Naive thymus-derived CD4-positive, alpha-beta T cell (primary cell): ENCODE results near the gene XRCC2. TPM values are rescaled to one million over a fixed set of nuclear protein-coding genes. Genes with fewer than 3 reads are reported as not detected.
"Not testable (repeated sequence)": the region's sequence is repeated elsewhere in the genome, so short reads cannot be mapped to it uniquely, and the experiment has no call there.

ENCODE experiments used
- ATAC-seq: fragments of 150-1000 bp; cut with Tn5 transposase; 2 replicates; pipeline ENCODE4 v1.10.0; 2021; ENCODE audit warnings: mild to moderate bottlenecking, moderate library complexity
- CTCF ChIA-PET: fragments of 350-600 bp; sonication (Branson Sonifier 250); formaldehyde crosslinking; loops from one replicate; lab custom pipeline; 2021; ENCODE audit warnings: antibody characterized with exemption; lab: Charles Lee
- POLR2A ChIA-PET: fragments of 350-600 bp; sonication (Branson Sonifier 250); formaldehyde crosslinking; loops from one replicate; lab custom pipeline; 2021; ENCODE audit warnings: antibody characterized with exemption, inconsistent platforms; lab: Charles Lee
- DNase-seq, 9 donors: peaks; one replicate each; pipeline versions ENCODE4 v3.0.0 to v3.0.0-alpha.2; 2020 to 2022; ENCODE audit warnings: mixed read lengths in 1 of 9
- H3K27ac ChIP-seq: one replicate; pipeline ENCODE4 v1.7.0; 2013; ENCODE audit warnings: mild to moderate bottlenecking, low read depth, low read length, moderate library complexity
- H3K27me3 ChIP-seq, 2 donors: one replicate each; pipeline ENCODE4 v1.7.0; 2013; ENCODE audit warnings: low read length in 2 of 2, mild to moderate bottlenecking in 2 of 2, moderate library complexity in 2 of 2; ENCODE audit not compliant: control insufficient read depth in 2 of 2, insufficient read depth in 2 of 2
- H3K36me3 ChIP-seq, 3 experiments: 1 replicate in 2 of 3; 2 replicates in 1 of 3; pipeline ENCODE4 v1.7.0; 2013; ENCODE audit warnings: low read length in 3 of 3, mild to moderate bottlenecking in 3 of 3, moderate library complexity in 1 of 3; ENCODE audit not compliant: insufficient read depth in 3 of 3, control insufficient read depth in 2 of 3
- H3K4me1 ChIP-seq, 2 donors: one replicate each; pipeline ENCODE4 v1.7.0; 2013; ENCODE audit warnings: low read length in 2 of 2, mild to moderate bottlenecking in 2 of 2, moderate library complexity in 1 of 2; ENCODE audit not compliant: control insufficient read depth in 2 of 2, insufficient read depth in 2 of 2
- H3K4me3 ChIP-seq: 2 replicates; pipeline ENCODE4 v1.7.0; 2013; ENCODE audit warnings: mild to moderate bottlenecking, low read length
- H3K9me3 ChIP-seq, 3 experiments: 1 replicate in 2 of 3; 2 replicates in 1 of 3; pipeline ENCODE4 v1.7.0; 2013; ENCODE audit warnings: low read length in 3 of 3; ENCODE audit not compliant: control insufficient read depth in 2 of 3
- H3K27ac Mint-ChIP-seq, 9 donors: one replicate each; pipeline ENCODE4 v1.8.0; 2020 to 2022; ENCODE audit warnings: mixed read lengths in 9 of 9, mild to moderate bottlenecking in 8 of 9, moderate library complexity in 5 of 9, inconsistent platforms in 2 of 9
- H3K27me3 Mint-ChIP-seq, 5 donors: one replicate each; pipeline ENCODE4 v1.8.0; 2021 to 2022; ENCODE audit warnings: mixed read lengths in 5 of 5, mild to moderate bottlenecking in 1 of 5
- H3K36me3 Mint-ChIP-seq, 5 donors: one replicate each; pipeline ENCODE4 v1.8.0; 2020 to 2022; ENCODE audit warnings: mixed read lengths in 5 of 5, mild to moderate bottlenecking in 3 of 5, inconsistent platforms in 1 of 5
- H3K4me1 Mint-ChIP-seq, 7 donors: one replicate each; pipeline ENCODE4 v1.8.0; 2020 to 2022; ENCODE audit warnings: mixed read lengths in 7 of 7, mild to moderate bottlenecking in 3 of 7, inconsistent platforms in 1 of 7
- H3K4me3 Mint-ChIP-seq, 10 donors: one replicate each; pipeline ENCODE4 v1.8.0; 2020 to 2022; ENCODE audit warnings: mild to moderate bottlenecking in 10 of 10, mixed read lengths in 10 of 10, moderate library complexity in 6 of 10, inconsistent platforms in 2 of 10
- H3K9me3 Mint-ChIP-seq, 11 donors: one replicate each; pipeline ENCODE4 v1.8.0; 2020 to 2022; ENCODE audit warnings: mixed read lengths in 11 of 11, mild to moderate bottlenecking in 4 of 11, inconsistent platforms in 1 of 11, moderate library complexity in 1 of 11
- intact Hi-C, 2 donors: fragments of 100-400 bp; cut with micrococcal nuclease; formaldehyde crosslinking; loops; one replicate each; pipeline ENCODE4 v1.15.1; 2023
- polyA plus RNA-seq, 2 donors: library from polyadenylated mRNA; unstranded; fragments of 300-500 nt; fragmentation: Illumina TruSeq; gene quantifications; one replicate each; pipeline ENCODE4 v1.2.3, GENCODE V29; 2021
- total RNA-seq, 6 experiments: library from RNA in 5 of 6; stranded (reverse) in 5 of 6; gene quantifications; 1 replicate in 5 of 6; 2 replicates in 1 of 6; pipeline ENCODE4 v1.2.3 and lab custom pipeline; 2021 to 2026

XRCC2 gene
- total and polyA plus RNA-seq, 7 experiments from 2014 or later, result 0.20 to 13.8 (median 0.56) TPM

- Mint-ChIP-seq H3K27me3 (no peaks in the 10 kb centered on the region), H3K27ac (no peak overlapping the region)
These were observed 21.0 kb downstream of the XRCC2 start for GRCh38 chr7:152654971-152655370.

GRCh38 chr7:152649220-152649619 is 26.7 kb downstream of the XRCC2 start:
- no peak overlapping the region for H3K27ac Mint-ChIP-seq
- peaks cover 0 to 9% (median 3%) of the 10 kb centered on the region in 11 donors for H3K9me3 Mint-ChIP-seq
- H3K9me3 ChIP-seq, result no peaks in the 10 kb centered on the region
- no peak overlapping the region for H3K4me3 ChIP-seq
- ChIA-PET POLR2A (no interaction called here), CTCF (no interaction called here)
- H3K36me3 Mint-ChIP-seq, result peaks cover 5 to 33% (median 14%) of the 10 kb centered on the region in 5 donors
- DNase-seq, result no peak
- H3K4me3 Mint-ChIP-seq, result no peak overlapping the region
- ATAC-seq, result no peak
- H3K4me1 Mint-ChIP-seq, result no peaks in the 10 kb centered on the region
- no peaks in the 10 kb centered on the region for H3K27me3 Mint-ChIP-seq
- no peaks in the 10 kb centered on the region for H3K27me3 ChIP-seq
- H3K36me3 ChIP-seq, result no peaks in the 10 kb centered on the region
- H3K27ac ChIP-seq, result no peak overlapping the region
- intact Hi-C loops, result no loop called here
- H3K4me1 ChIP-seq, result no peaks in the 10 kb centered on the region

More at GRCh38 chr7:152654971-152655370, 21.0 kb downstream of the XRCC2 start:
- Histone ChIP-seq H3K4me1 (no peaks in the 10 kb centered on the region), H3K36me3 (no peaks in the 10 kb centered on the region), H3K9me3 (no peaks in the 10 kb centered on the region), H3K27ac (no peak overlapping the region), H3K4me3 (no peak overlapping the region), H3K27me3 (no peaks in the 10 kb centered on the region)
- Mint-ChIP-seq H3K4me1 (peaks cover 0 to 9% (median 0%) of the 10 kb centered on the region in 7 donors), H3K9me3 (no peaks in the 10 kb centered on the region), H3K36me3 (peaks cover 0 to 19% (median 4%) of the 10 kb centered on the region in 5 donors), H3K4me3 (no peak overlapping the region)
- DNase-seq, result no peak
- ChIA-PET POLR2A (no interaction called here), CTCF (no interaction called here)
- intact Hi-C loops, result no loop called here
- ATAC-seq, result no peak

- POLR2A ChIA-PET, result no interaction called here
- H3K4me1 ChIP-seq, result no peaks in the 10 kb centered on the region
- H3K9me3 ChIP-seq, result no peaks in the 10 kb centered on the region
- intact Hi-C loops, result no loop called here
- Mint-ChIP-seq H3K4me1 (no peaks in the 10 kb centered on the region), H3K27ac (no peak overlapping the region), H3K9me3 (peaks cover 0 to 14% (median 3%) of the 10 kb centered on the region in 11 donors), H3K27me3 (no peaks in the 10 kb centered on the region), H3K4me3 (no peak overlapping the region), H3K36me3 (peaks cover 5 to 32% (median 13%) of the 10 kb centered on the region in 5 donors)
- CTCF ChIA-PET, result no interaction called here
- H3K4me3 ChIP-seq, result no peak overlapping the region
- ATAC-seq (no peak), DNase-seq (no peak)
- H3K27me3 ChIP-seq, result no peaks in the 10 kb centered on the region
- H3K36me3 ChIP-seq, result no peaks in the 10 kb centered on the region
- no peak overlapping the region for H3K27ac ChIP-seq
These were observed 28.9 kb downstream of the XRCC2 start for GRCh38 chr7:152647009-152647408.

DNA sequence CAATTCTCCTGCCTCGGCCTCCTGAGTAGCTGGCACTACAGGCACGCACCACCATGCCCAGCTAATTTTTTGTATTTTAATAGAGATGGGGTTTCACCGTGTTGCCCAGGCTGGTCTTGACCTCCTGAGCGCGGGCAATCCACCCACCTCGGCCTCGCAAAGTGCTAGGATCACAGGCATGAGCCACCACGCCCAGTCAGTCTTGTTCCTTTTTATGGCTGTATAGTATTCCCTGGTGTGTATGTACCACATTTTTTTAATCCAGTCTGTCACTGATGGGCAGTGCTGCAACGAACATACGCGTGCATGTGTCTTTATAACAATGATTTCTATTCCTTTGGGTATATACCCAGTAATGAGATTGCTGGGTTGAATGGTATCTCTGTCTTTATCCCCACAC is 29.4 kb downstream of the XRCC2 start:
- ATAC-seq, H3K4me1 ChIP-seq, POLR2A ChIA-PET, H3K27ac ChIP-seq, H3K4me3 Mint-ChIP-seq, H3K36me3 ChIP-seq, H3K4me3 ChIP-seq, H3K4me1 Mint-ChIP-seq, H3K9me3 ChIP-seq, CTCF ChIA-PET, H3K27me3 Mint-ChIP-seq, H3K27ac Mint-ChIP-seq, H3K27me3 ChIP-seq, intact Hi-C loops, DNase-seq: not testable (repeated sequence)
- peaks cover 0 to 14% (median 3%) of the 10 kb centered on the region in 11 donors for H3K9me3 Mint-ChIP-seq
- H3K36me3 Mint-ChIP-seq, result peaks cover 5 to 32% (median 13%) of the 10 kb centered on the region in 5 donors

- Mint-ChIP-seq H3K9me3 (peaks cover 0 to 14% (median 4%) of the 10 kb centered on the region in 11 donors), H3K4me3 (no peak overlapping the region), H3K36me3 (peaks cover 5 to 25% (median 9%) of the 10 kb centered on the region in 5 donors), H3K27me3 (no peaks in the 10 kb centered on the region), H3K4me1 (no peaks in the 10 kb centered on the region), H3K27ac (no peak overlapping the region)
- Histone ChIP-seq H3K36me3 (no peaks in the 10 kb centered on the region), H3K27me3 (no peaks in the 10 kb centered on the region), H3K4me1 (no peaks in the 10 kb centered on the region), H3K9me3 (no peaks in the 10 kb centered on the region), H3K27ac (no peak overlapping the region), H3K4me3 (no peak overlapping the region)
- DNase-seq (no peak), ATAC-seq (no peak)
- ChIA-PET CTCF (no interaction called here), POLR2A (no interaction called here)
- intact Hi-C loops, result no loop called here
These were observed 31.9 kb downstream of the XRCC2 start for GRCh38 chr7:152643979-152644559.

DNA sequence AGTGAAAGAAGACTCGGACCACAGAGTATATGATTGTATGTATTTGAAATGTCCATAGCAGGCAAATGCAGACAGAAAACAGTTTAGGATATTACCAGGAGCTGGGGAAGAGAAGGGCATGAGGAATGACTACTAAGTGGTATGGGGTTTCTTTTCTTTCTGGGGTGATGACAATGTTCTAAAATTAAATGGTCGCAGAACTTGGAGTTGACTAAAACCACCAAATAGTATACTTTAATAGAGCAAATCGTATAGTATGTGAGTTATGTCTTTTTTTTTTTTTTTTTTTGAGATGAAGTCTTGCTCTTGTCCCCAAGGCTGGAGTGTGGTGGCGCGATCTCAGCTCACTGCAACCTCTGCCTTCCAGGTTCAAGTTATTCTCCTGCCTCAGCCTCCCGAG is 34.6 kb downstream of the XRCC2 start:
- POLR2A ChIA-PET, result no interaction called here
- H3K4me1 Mint-ChIP-seq, result no peaks in the 10 kb centered on the region

DNA sequence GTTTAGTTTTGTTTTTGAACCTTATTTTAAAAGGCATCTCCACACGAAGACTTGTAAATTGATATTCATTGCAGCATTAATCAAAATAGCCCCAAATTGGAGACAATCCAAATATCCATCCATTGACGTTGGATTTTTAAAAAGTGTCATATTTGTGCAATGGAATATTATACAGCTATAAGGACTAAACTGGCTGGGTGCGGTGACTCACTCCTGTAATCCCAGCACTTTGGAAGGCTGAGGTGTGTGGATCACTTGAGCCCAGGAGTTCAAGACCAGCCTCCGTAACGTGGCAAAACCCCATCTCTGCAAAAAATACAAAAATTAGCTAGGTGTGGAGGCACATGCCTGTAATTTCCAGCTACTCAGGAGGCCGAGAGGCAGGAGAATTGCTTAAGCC is 35.1 kb downstream of the XRCC2 start:
- no peak overlapping the region for H3K27ac Mint-ChIP-seq

More for the DNA sequence above, 34.6 kb downstream of the XRCC2 start:
- no peaks in the 10 kb centered on the region for H3K9me3 ChIP-seq
- H3K36me3 ChIP-seq, result no peaks in the 10 kb centered on the region
- H3K4me3 Mint-ChIP-seq, result no peak overlapping the region
- DNase-seq (no peak), ATAC-seq (no peak)
- H3K36me3 Mint-ChIP-seq, result peaks cover 0 to 7% (median 0%) of the 10 kb centered on the region in 5 donors
- H3K27me3 ChIP-seq, result no peaks in the 10 kb centered on the region
- H3K27ac Mint-ChIP-seq, result no peak overlapping the region
- H3K9me3 Mint-ChIP-seq, result peaks cover 0 to 5% (median 0%) of the 10 kb centered on the region in 11 donors
- CTCF ChIA-PET, result interaction anchor here (0.6 kb wide), 1 partner anchor 130 kb away, joined by 3 read pairs; no protein-coding TSS in a partner anchor
- no peaks in the 10 kb centered on the region for H3K4me1 ChIP-seq
- intact Hi-C loops, result no loop called here
- H3K27ac ChIP-seq, result no peak overlapping the region
- peaks cover 0 to 4% (median 0%) of the 10 kb centered on the region in 5 donors for H3K27me3 Mint-ChIP-seq
- H3K4me3 ChIP-seq, result no peak overlapping the region

More for the DNA sequence above, 35.1 kb downstream of the XRCC2 start:
- no peak for ATAC-seq
- intact Hi-C loops, result no loop called here
- H3K4me3 Mint-ChIP-seq, result no peak overlapping the region
- H3K9me3 ChIP-seq, result no peaks in the 10 kb centered on the region
- peaks cover 0 to 2% (median 0%) of the 10 kb centered on the region in 5 donors for H3K36me3 Mint-ChIP-seq
- no peak for DNase-seq
- no peak overlapping the region for H3K4me3 ChIP-seq
- H3K27me3 Mint-ChIP-seq, result peaks cover 0 to 4% (median 0%) of the 10 kb centered on the region in 5 donors
- no peak overlapping the region for H3K27ac ChIP-seq
- ChIA-PET POLR2A (no interaction called here), CTCF (no interaction called here)
- peaks cover 0 to 5% (median 0%) of the 10 kb centered on the region in 11 donors for H3K9me3 Mint-ChIP-seq
- H3K36me3 ChIP-seq, result no peaks in the 10 kb centered on the region
- no peaks in the 10 kb centered on the region for H3K4me1 Mint-ChIP-seq
- H3K4me1 ChIP-seq, result no peaks in the 10 kb centered on the region
- H3K27me3 ChIP-seq, result no peaks in the 10 kb centered on the region
